Stimulated activated CD4-positive, alpha-beta T cell treated with anti-CD3 and anti-CD28 coated beads, Interleukin-4, amount 100 ng/mL, for 4 hours (primary cell): Measurements from ENCODE around the gene SH3BGR.
A peak's percentile ranks its signal among the peaks of the same experiment; 100 is the strongest.
"Not testable (repeated sequence)": the region's sequence is repeated elsewhere in the genome, so short reads cannot be mapped to it uniquely, and the experiment has no call there.

Experiments
- DNase-seq, 2 experiments: peaks; one replicate each; pipeline ENCODE4 v3.0.0-alpha.2; 2020

Gene SH3BGR

GRCh38 chr21:39451332-39452206 lies at the start of gene SH3BGR:
SH3BGR (plus strand) TSS chr21:39451970; CDS start chr21:39452097, 127 bp downstream.
- no peak for DNase-seq

- no peak for DNase-seq
Measured at GRCh38 chr21:39406065-39406464, 45.7 kb upstream of the SH3BGR start.

GRCh38 chr21:39419204-39419603 lies 32.6 kb upstream of the SH3BGR start:
- DNase-seq, result not testable (repeated sequence)

GRCh38 chr21:39422527-39423241 lies 29.1 kb upstream of the SH3BGR start:
- no peak for DNase-seq

GRCh38 chr21:39429445-39429844 lies 22.3 kb upstream of the SH3BGR start:
- DNase-seq, result no peak

- DNase-seq, result no peak
Measured at GRCh38 chr21:39430016-39430415, 21.8 kb upstream of the SH3BGR start.

- DNase-seq, result no peak
Measured at GRCh38 chr21:39430457-39430856, 21.3 kb upstream of the SH3BGR start.

GRCh38 chr21:39430954-39431353 lies 20.8 kb upstream of the SH3BGR start:
- DNase-seq, result no peak

- DNase-seq, result no peak
Measured at GRCh38 chr21:39434950-39435349, 16.8 kb upstream of the SH3BGR start.

GRCh38 chr21:39439232-39439631 lies 12.5 kb upstream of the SH3BGR start:
- no peak for DNase-seq

GRCh38 chr21:39441502-39442475 lies 10.0 kb upstream of the SH3BGR start:
- peak; percentile 7 to 18 for DNase-seq

GRCh38 chr21:39444421-39445180 lies 7.2 kb upstream of the SH3BGR start:
- no peak for DNase-seq

GRCh38 chr21:39445321-39446269 lies 6.2 kb upstream of the SH3BGR start, which contains the start of gene LCA5L:
LCA5L (minus strand) TSS chr21:39445778; CDS start chr21:39428493, 17,285 bp downstream.
- peak; percentile 87 to 92 for DNase-seq

GRCh38 chr21:39447264-39447663 lies 4.5 kb upstream of the SH3BGR start:
- DNase-seq, result no peak

GRCh38 chr21:39452207-39452969 lies 618 bp downstream of the SH3BGR start:
- no peak for DNase-seq

GRCh38 chr21:39452970-39453342 lies 1.2 kb downstream of the SH3BGR start:
- DNase-seq, result no peak

GRCh38 chr21:39453571-39454179 lies 1.9 kb downstream of the SH3BGR start:
- DNase-seq, result no peak

GRCh38 chr21:39454949-39455668 lies 3.3 kb downstream of the SH3BGR start:
- DNase-seq, result no peak

GRCh38 chr21:39456665-39457064 lies 4.9 kb downstream of the SH3BGR start:
- DNase-seq, result no peak
